Erythroblast (primary cell): ENCODE data around the gene INSM2.

Experiments
- GATA1 ChIP-seq: IDR thresholded peaks from 2 replicates; pipeline ENCODE4 v1.6.1; 2011; ENCODE audit warnings: low read depth, mild to moderate bottlenecking, control low read depth, low read length, moderate library complexity
- POLR2A ChIP-seq: IDR thresholded peaks from 2 replicates; pipeline ENCODE4 v1.6.1; 2011; ENCODE audit warnings: mild to moderate bottlenecking, low read length

- TF ChIP-seq POLR2A (no peak), GATA1 (no peak)
Measured at GRCh38 chr14:35531960-35532747, 1.8 kb upstream of the INSM2 start.
